ENCODE results near the gene ZNF322.
"Not testable (repeated sequence)": the region's sequence is repeated elsewhere in the genome, so short reads cannot be mapped to it uniquely, and the experiment has no call there.

- TF ChIP-seq CTCF (conservative IDR thresholded peaks at IDR 0.05; ENCODE audit: low read length); EZH2phosphoT487 (IDR thresholded peaks at IDR 0.05; ENCODE audit: borderline replicate concordance): not testable (repeated sequence)
Measured at GRCh38 chr6:26697496-26697895, 38.0 kb upstream of the ZNF322 start.
